GM23338 (cell line): ENCODE data around the gene PRMT1. TPM values are rescaled to one million over a fixed set of nuclear protein-coding genes. Genes with fewer than 3 reads are reported as not detected.

Experiments used
- ATAC-seq: fragments of 200-7000 bp; cut with Tn5 transposase; 3 replicates; pipeline ENCODE4 v1.9.1; 2020
- DNase-seq: peaks from one replicate; pipeline ENCODE4 v3.0.0-alpha.2; 2015; ENCODE audit warnings: low spot score
- H2AFZ ChIP-seq: fragments of 200-600 bp; sonication (generic); 2 replicates; pipeline ENCODE4 v1.8.0; 2016; ENCODE audit warnings: antibody characterized with exemption, mild to moderate bottlenecking, moderate library complexity
- H3F3A ChIP-seq: fragments of 200-600 bp; sonication (generic); replicated peaks from 2 replicates; pipeline ENCODE4 v1.8.0; 2017; ENCODE audit warnings: antibody characterized with exemption, mixed run types, low read depth
- H3K27ac ChIP-seq: fragments of 200-600 bp; sonication (generic); 2 replicates; pipeline ENCODE4 v1.6.1; 2016; ENCODE audit warnings: low read depth
- H3K27me3 ChIP-seq: fragments of 200-600 bp; sonication (generic); 2 replicates; pipeline ENCODE4 v1.8.0; 2016; ENCODE audit warnings: mild to moderate bottlenecking, mixed run types, moderate library complexity; ENCODE audit not compliant: insufficient read depth
- H3K36me3 ChIP-seq: fragments of 200-600 bp; sonication (generic); 2 replicates; pipeline ENCODE4 v1.8.0; 2016; ENCODE audit warnings: mild to moderate bottlenecking; ENCODE audit not compliant: insufficient read depth
- H3K4me1 ChIP-seq: fragments of 200-600 bp; sonication (generic); 2 replicates; pipeline ENCODE4 v1.8.0; 2016; ENCODE audit warnings: mild to moderate bottlenecking, moderate library complexity; ENCODE audit not compliant: insufficient read depth
- H3K4me2 ChIP-seq: fragments of 200-600 bp; sonication (generic); 2 replicates; pipeline ENCODE4 v1.7.1; 2017; ENCODE audit warnings: mixed run types
- H3K4me3 ChIP-seq: fragments of 200-600 bp; sonication (generic); 2 replicates; pipeline ENCODE4 v1.6.1; 2016; ENCODE audit warnings: mixed run types
- H3K79me2 ChIP-seq: fragments of 200-600 bp; sonication (generic); replicated peaks from 2 replicates; pipeline ENCODE4 v1.8.0; 2017; ENCODE audit warnings: mild to moderate bottlenecking; ENCODE audit not compliant: insufficient read depth
- H3K9me2 ChIP-seq: fragments of 200-600 bp; sonication (generic); 2 replicates; pipeline ENCODE4 v1.8.0; 2017; ENCODE audit not compliant: insufficient read depth
- H4K20me1 ChIP-seq: fragments of 200-600 bp; sonication (generic); replicated peaks from 2 replicates; pipeline ENCODE4 v1.8.0; 2017; ENCODE audit warnings: mild to moderate bottlenecking; ENCODE audit not compliant: insufficient read depth
- H3K27ac Mint-ChIP-seq: 2 replicates; pipeline ENCODE4 v1.8.0; 2020; ENCODE audit warnings: inconsistent platforms, mild to moderate bottlenecking, moderate library complexity, mixed read lengths
- H3K27me3 Mint-ChIP-seq: 3 replicates; pipeline ENCODE4 v1.8.0; 2022; ENCODE audit warnings: low read depth, mild to moderate bottlenecking, moderate library complexity, mixed read lengths, inconsistent platforms; ENCODE audit not compliant: insufficient read depth, poor library complexity
- H3K36me3 Mint-ChIP-seq: 3 replicates; pipeline ENCODE4 v1.8.0; 2021; ENCODE audit warnings: low read depth, mild to moderate bottlenecking, inconsistent platforms, moderate library complexity, mixed read lengths
- H3K4me1 Mint-ChIP-seq: 3 replicates; pipeline ENCODE4 v1.8.0; 2020; ENCODE audit warnings: mild to moderate bottlenecking, inconsistent platforms, mixed read lengths
- H3K4me3 Mint-ChIP-seq: 3 replicates; pipeline ENCODE4 v1.8.0; 2021; ENCODE audit warnings: moderate library complexity, mild to moderate bottlenecking, inconsistent platforms, mixed read lengths
- H3K9me3 Mint-ChIP-seq: 3 replicates; pipeline ENCODE4 v1.8.0; 2020; ENCODE audit warnings: moderate library complexity, mild to moderate bottlenecking, inconsistent platforms, mixed read lengths
- CREB1 ChIP-seq: fragments of 250-450 bp; sonication (Bioruptor Pico); IDR thresholded peaks from 2 replicates; pipeline ENCODE4 v1.5.0; 2020; ENCODE audit warnings: low read depth, mild to moderate bottlenecking, moderate library complexity
- EZH2phosphoT487 ChIP-seq: fragments of 200-600 bp; sonication (generic); IDR thresholded peaks from one replicate; pipeline ENCODE4 v1.8.1; 2018; ENCODE audit warnings: antibody characterized with exemption; ENCODE audit not compliant: unreplicated experiment
- POLR2AphosphoS5 ChIP-seq: IDR thresholded peaks from 2 replicates; pipeline ENCODE4 v1.6.1; 2016; ENCODE audit warnings: antibody characterized with exemption, low read depth
- STAT1 ChIP-seq: IDR thresholded peaks from one replicate; pipeline ENCODE4 v1.6.1; 2016; ENCODE audit warnings: antibody characterized with exemption; ENCODE audit not compliant: unreplicated experiment
- ZNF331 ChIP-seq: fragments of 250-450 bp; sonication (Bioruptor Pico); IDR thresholded peaks from 2 replicates; pipeline ENCODE4 v1.5.0; 2020; ENCODE audit warnings: low read depth, mild to moderate bottlenecking, moderate library complexity
- polyA plus RNA-seq: library from polyadenylated mRNA; unstranded; fragments of >200 nt; fragmentation: Nextera tagmentation; extraction: Ambion mirVana; gene quantifications from 2 replicates; pipeline ENCODE4 v1.2.1, GENCODE V29; 2016
- total RNA-seq: library from RNA; depleted of rRNA; stranded (reverse); fragments of >200 nt; shearing (Covaris generic); gene quantifications from 2 replicates; pipeline ENCODE4 v1.2.3, GENCODE V29; 2014
- TF ChIP-seq, protein P1 (sequence below), 2 experiments: fragments of 200-600 bp in 1 of 2; sonication (generic) in 1 of 2; conservative IDR thresholded peaks; 2 replicates each; pipeline versions ENCODE4 v1.5.1 to v1.6.1; 2016 to 2017; ENCODE audit warnings: antibody characterized with exemption in 2 of 2, low read depth in 2 of 2, mild to moderate bottlenecking in 2 of 2, moderate library complexity in 1 of 2
- TF ChIP-seq, protein P2 (sequence below): fragments of 250-450 bp; sonication (Bioruptor Pico); IDR thresholded peaks from 2 replicates; pipeline ENCODE4 v1.5.0; 2020; ENCODE audit warnings: mild to moderate bottlenecking, moderate library complexity
- TF ChIP-seq, protein P3 (sequence below): IDR thresholded peaks from 2 replicates; pipeline ENCODE4 v1.6.1; 2016; ENCODE audit warnings: antibody characterized with exemption

The PRMT1 gene
- total and polyA plus RNA-seq, 2 experiments from 2014 or later = 590 to 700 TPM

DNA sequence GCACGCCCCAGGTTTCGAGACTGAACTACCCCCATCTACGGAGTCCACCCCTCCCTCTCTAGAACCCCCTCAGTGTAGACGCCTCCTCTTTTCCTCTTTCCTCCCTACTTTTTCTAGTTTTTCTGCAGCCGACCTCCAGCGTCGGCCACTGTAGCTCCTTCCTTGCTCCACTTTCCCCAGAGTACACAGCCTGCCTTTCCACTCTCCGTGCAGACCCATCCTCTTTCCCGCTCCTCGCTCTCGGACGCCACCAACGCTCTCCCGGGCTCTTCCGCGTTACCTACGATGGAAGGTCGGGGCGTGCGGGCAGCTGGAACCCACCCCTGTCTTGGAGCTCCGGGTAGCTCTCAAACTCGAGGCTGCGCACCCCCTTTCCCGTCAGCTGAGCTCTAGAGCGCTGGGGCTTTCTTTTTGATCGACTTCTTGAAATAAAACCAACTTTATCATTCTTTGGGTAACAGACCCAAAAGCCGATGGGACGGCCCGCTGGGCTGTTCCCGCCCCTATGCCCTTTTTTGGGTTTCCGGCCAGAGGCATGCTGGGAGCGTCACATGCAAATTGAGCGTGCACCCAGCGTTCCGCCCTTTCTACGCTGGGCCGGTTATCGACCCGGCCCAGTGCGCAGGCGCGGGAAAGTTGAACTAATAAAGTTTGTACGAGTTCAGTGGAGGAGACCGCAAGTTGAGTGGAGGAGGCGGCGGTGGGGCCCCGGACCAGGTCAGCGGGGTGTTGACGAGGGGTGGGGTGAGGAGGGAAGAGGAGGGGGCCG lies 11.5 kb upstream of the PRMT1 start, which contains the start of the genes BCL2L12 and IRF3:
Gene BCL2L12 (plus strand): TSS at position 583 of the 769 bp plus-strand sequence. CDS start 760 bp downstream, outside the sequence.
Gene IRF3 (minus strand): TSS at position 507 of the 769 bp plus-strand sequence. CDS start 1,019 bp downstream, outside the sequence.
- Histone ChIP-seq H3K4me3 (peak within 1 kb of the TSS; percentile 70), H4K20me1 (peaks cover 28% of the 10 kb centered on the region), H3K79me2 (peaks cover 36% of the 10 kb centered on the region), H3F3A (peaks cover 33% of the 10 kb centered on the region), H3K4me2 (peak within 1 kb of the TSS; percentile 99), H3K27me3 (no peaks in the 10 kb centered on the region), H3K9me2 (no peaks in the 10 kb centered on the region), H3K4me1 (peaks cover 9% of the 10 kb centered on the region), H3K27ac (peak within 1 kb of the TSS; percentile 96), H2AFZ (peak within 1 kb of the TSS; percentile 53; the same call in 1 of the 2 replicates), H3K36me3 (peaks cover 24% of the 10 kb centered on the region)
- Mint-ChIP-seq H3K27me3 (peaks cover 20% of the 10 kb centered on the region), H3K27ac (peak within 1 kb of the TSS; percentile 95), H3K36me3 (peaks cover 51% of the 10 kb centered on the region), H3K4me1 (peaks cover 17% of the 10 kb centered on the region), H3K4me3 (peak within 1 kb of the TSS; percentile 98), H3K9me3 (peaks cover 2% of the 10 kb centered on the region)
- ATAC-seq = peak; percentile 69
- TF ChIP-seq STAT1 = no peak
- peak; percentile 67 for TF ChIP-seq POLR2AphosphoS5
- no peak for TF ChIP-seq ZNF331 (CRISPR knock-in tag)
- 0 out of 2 replicates have a peak, but pooled peaks have one; percentile 36 for TF ChIP-seq CREB1 (CRISPR knock-in tag)
- TF ChIP-seq, protein P1, sequence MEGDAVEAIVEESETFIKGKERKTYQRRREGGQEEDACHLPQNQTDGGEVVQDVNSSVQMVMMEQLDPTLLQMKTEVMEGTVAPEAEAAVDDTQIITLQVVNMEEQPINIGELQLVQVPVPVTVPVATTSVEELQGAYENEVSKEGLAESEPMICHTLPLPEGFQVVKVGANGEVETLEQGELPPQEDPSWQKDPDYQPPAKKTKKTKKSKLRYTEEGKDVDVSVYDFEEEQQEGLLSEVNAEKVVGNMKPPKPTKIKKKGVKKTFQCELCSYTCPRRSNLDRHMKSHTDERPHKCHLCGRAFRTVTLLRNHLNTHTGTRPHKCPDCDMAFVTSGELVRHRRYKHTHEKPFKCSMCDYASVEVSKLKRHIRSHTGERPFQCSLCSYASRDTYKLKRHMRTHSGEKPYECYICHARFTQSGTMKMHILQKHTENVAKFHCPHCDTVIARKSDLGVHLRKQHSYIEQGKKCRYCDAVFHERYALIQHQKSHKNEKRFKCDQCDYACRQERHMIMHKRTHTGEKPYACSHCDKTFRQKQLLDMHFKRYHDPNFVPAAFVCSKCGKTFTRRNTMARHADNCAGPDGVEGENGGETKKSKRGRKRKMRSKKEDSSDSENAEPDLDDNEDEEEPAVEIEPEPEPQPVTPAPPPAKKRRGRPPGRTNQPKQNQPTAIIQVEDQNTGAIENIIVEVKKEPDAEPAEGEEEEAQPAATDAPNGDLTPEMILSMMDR (conservative IDR thresholded peaks at IDR 0.05; ENCODE audit: low read depth in 2 of 2) = no peak
- TF ChIP-seq, protein P2, sequence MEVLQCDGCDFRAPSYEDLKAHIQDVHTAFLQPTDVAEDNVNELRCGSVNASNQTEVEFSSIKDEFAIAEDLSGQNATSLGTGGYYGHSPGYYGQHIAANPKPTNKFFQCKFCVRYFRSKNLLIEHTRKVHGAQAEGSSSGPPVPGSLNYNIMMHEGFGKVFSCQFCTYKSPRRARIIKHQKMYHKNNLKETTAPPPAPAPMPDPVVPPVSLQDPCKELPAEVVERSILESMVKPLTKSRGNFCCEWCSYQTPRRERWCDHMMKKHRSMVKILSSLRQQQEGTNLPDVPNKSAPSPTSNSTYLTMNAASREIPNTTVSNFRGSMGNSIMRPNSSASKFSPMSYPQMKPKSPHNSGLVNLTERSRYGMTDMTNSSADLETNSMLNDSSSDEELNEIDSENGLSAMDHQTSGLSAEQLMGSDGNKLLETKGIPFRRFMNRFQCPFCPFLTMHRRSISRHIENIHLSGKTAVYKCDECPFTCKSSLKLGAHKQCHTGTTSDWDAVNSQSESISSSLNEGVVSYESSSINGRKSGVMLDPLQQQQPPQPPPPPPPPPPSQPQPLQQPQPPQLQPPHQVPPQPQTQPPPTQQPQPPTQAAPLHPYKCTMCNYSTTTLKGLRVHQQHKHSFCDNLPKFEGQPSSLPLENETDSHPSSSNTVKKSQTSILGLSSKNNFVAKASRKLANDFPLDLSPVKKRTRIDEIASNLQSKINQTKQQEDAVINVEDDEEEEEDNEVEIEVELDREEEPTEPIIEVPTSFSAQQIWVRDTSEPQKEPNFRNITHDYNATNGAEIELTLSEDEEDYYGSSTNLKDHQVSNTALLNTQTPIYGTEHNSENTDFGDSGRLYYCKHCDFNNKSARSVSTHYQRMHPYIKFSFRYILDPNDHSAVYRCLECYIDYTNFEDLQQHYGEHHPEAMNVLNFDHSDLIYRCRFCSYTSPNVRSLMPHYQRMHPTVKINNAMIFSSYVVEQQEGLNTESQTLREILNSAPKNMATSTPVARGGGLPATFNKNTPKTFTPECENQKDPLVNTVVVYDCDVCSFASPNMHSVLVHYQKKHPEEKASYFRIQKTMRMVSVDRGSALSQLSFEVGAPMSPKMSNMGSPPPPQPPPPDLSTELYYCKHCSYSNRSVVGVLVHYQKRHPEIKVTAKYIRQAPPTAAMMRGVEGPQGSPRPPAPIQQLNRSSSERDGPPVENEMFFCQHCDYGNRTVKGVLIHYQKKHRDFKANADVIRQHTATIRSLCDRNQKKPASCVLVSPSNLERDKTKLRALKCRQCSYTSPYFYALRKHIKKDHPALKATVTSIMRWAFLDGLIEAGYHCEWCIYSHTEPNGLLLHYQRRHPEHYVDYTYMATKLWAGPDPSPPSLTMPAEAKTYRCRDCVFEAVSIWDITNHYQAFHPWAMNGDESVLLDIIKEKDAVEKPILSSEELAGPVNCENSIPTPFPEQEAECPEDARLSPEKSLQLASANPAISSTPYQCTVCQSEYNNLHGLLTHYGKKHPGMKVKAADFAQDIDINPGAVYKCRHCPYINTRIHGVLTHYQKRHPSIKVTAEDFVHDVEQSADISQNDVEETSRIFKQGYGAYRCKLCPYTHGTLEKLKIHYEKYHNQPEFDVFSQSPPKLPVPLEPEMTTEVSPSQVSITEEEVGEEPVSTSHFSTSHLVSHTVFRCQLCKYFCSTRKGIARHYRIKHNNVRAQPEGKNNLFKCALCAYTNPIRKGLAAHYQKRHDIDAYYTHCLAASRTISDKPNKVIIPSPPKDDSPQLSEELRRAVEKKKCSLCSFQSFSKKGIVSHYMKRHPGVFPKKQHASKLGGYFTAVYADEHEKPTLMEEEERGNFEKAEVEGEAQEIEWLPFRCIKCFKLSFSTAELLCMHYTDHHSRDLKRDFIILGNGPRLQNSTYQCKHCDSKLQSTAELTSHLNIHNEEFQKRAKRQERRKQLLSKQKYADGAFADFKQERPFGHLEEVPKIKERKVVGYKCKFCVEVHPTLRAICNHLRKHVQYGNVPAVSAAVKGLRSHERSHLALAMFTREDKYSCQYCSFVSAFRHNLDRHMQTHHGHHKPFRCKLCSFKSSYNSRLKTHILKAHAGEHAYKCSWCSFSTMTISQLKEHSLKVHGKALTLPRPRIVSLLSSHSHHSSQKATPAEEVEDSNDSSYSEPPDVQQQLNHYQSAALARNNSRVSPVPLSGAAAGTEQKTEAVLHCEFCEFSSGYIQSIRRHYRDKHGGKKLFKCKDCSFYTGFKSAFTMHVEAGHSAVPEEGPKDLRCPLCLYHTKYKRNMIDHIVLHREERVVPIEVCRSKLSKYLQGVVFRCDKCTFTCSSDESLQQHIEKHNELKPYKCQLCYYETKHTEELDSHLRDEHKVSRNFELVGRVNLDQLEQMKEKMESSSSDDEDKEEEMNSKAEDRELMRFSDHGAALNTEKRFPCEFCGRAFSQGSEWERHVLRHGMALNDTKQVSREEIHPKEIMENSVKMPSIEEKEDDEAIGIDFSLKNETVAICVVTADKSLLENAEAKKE = no peak
- TF ChIP-seq, protein P3, sequence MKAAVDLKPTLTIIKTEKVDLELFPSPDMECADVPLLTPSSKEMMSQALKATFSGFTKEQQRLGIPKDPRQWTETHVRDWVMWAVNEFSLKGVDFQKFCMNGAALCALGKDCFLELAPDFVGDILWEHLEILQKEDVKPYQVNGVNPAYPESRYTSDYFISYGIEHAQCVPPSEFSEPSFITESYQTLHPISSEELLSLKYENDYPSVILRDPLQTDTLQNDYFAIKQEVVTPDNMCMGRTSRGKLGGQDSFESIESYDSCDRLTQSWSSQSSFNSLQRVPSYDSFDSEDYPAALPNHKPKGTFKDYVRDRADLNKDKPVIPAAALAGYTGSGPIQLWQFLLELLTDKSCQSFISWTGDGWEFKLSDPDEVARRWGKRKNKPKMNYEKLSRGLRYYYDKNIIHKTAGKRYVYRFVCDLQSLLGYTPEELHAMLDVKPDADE = 0 out of 2 replicates have a peak, but pooled peaks have one; percentile 40
- no peak for TF ChIP-seq EZH2phosphoT487
- peak; percentile 98 for DNase-seq
